ENCODE results near the gene PATJ. TPM values are rescaled to one million over a fixed set of nuclear protein-coding genes. Genes with fewer than 3 reads are reported as not detected.

PATJ gene
- polyA plus RNA-seq, 1 of the 3 experiments (the other 2 are of a cell fraction), result 3.0 TPM

DNA sequence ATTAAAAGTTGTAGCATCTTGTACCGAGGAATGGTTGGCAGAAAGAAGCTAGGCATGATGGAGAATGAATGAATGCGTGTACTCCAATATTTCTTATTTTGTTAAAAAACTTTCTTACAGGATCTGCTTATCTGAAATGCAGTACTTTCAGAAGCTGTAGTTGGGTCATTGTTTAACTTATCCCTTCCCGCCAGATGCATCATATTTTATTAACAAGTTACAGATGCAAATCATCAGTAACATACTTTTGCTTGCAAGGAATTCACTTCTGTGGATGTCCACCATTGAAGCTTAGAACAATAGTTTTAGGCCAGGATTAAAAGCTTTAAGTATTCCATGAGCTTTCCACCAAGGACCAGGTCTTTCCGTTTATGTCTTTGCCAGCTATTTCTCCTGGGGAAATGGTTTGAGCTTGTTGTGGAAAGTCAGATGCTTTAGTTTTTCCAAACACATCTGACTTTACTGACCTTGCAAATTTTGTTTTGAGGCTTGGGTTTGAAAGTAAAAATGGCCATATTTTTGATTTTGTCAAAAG lies 65.4 kb downstream of the PATJ start:
- Histone ChIP-seq H2AFZ (ENCODE audit: low read depth) (no peak overlapping the region), H3K9me3 (no peaks in the 10 kb centered on the region), H3K4me3 (ENCODE audit: low read depth in 2 of 2, low read length in 1 of 2) (no peak overlapping the region), H3K9me2 (peaks cover 4% of the 10 kb centered on the region; the same call in 1 of the 2 replicates), H3K27me3 (ENCODE audit: insufficient read depth) (no peaks in the 10 kb centered on the region), H3K79me2 (ENCODE audit: insufficient read depth) (no peaks in the 10 kb centered on the region), H3F3A (replicated peaks; ENCODE audit: insufficient read depth) (peaks cover 3% of the 10 kb centered on the region), H3K4me2 (no peak overlapping the region), H3K9ac (no peak overlapping the region), H3K27ac (ENCODE audit: low read depth in 2 of 2, low read length in 1 of 2) (no peak overlapping the region), H3K36me3 (replicated peaks in 1 of 2; ENCODE audit: control insufficient read depth in 1 of 2, insufficient read depth in 2 of 2, low read length in 1 of 2) (peaks cover 0 to 8% of the 10 kb centered on the region in 2 experiments), H3K4me1 (ENCODE audit: control insufficient read depth in 1 of 2, insufficient read depth in 2 of 2, low read depth in 1 of 2, low read length in 1 of 2) (no peaks in the 10 kb centered on the region; a peak in 1 of 4 replicates), H4K20me1 (ENCODE audit: insufficient read depth) (no peaks in the 10 kb centered on the region)
- no peak for DNase-seq
- TF ChIP-seq, protein P1, sequence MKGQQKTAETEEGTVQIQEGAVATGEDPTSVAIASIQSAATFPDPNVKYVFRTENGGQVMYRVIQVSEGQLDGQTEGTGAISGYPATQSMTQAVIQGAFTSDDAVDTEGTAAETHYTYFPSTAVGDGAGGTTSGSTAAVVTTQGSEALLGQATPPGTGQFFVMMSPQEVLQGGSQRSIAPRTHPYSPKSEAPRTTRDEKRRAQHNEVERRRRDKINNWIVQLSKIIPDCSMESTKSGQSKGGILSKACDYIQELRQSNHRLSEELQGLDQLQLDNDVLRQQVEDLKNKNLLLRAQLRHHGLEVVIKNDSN (IDR thresholded peaks at IDR 0.05; ENCODE audit: borderline replicate concordance, low read depth), result no peak
- TF ChIP-seq NRF1 (IDR thresholded peaks at IDR 0.05; ENCODE audit: low read depth, low read length) (no peak), MXI1 (IDR thresholded peaks at IDR 0.05; ENCODE audit: low read depth, low read length) (no peak), MEF2A (IDR thresholded peaks at IDR 0.05; ENCODE audit: borderline replicate concordance, low read depth) (no peak), RFX5 (IDR thresholded peaks at IDR 0.05; ENCODE audit: low read length) (no peak), FOXM1 (IDR thresholded peaks at IDR 0.05; ENCODE audit: low read depth) (no peak), CHD2 (IDR thresholded peaks at IDR 0.05; ENCODE audit: low read length, partially characterized antibody) (no peak), SMC3 (IDR thresholded peaks at IDR 0.05; ENCODE audit: low read depth, low read length) (no peak), FOXJ3 (CRISPR knock-in tag; IDR thresholded peaks at IDR 0.05) (no peak), FOSL2 (IDR thresholded peaks at IDR 0.05; ENCODE audit: borderline replicate concordance, low read depth) (no peak), GATA2 (CRISPR knock-in tag; IDR thresholded peaks at IDR 0.05) (no peak), RAD21 (IDR thresholded peaks at IDR 0.05; ENCODE audit: low read length) (no peak), POLR2AphosphoS5 (IDR thresholded peaks at IDR 0.05; ENCODE audit: low read depth, low read length) (no peak)
- TF ChIP-seq, protein P2, sequence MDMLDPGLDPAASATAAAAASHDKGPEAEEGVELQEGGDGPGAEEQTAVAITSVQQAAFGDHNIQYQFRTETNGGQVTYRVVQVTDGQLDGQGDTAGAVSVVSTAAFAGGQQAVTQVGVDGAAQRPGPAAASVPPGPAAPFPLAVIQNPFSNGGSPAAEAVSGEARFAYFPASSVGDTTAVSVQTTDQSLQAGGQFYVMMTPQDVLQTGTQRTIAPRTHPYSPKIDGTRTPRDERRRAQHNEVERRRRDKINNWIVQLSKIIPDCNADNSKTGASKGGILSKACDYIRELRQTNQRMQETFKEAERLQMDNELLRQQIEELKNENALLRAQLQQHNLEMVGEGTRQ (IDR thresholded peaks at IDR 0.05; ENCODE audit: borderline replicate concordance, low read depth, low read length), result no peak
- TF ChIP-seq, protein P3, sequence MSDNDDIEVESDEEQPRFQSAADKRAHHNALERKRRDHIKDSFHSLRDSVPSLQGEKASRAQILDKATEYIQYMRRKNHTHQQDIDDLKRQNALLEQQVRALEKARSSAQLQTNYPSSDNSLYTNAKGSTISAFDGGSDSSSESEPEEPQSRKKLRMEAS (IDR thresholded peaks at IDR 0.05; ENCODE audit: low read depth), result no peak
- 90% methylated on average over 4 of the region's 4 CpGs for WGBS (ENCODE audit: low lambda C conversion rate)
- ChIA-PET CTCF (interaction anchor here (0.5 kb wide), 1 partner anchor 1319 kb away, joined by 3 read pairs; no protein-coding TSS in a partner anchor), POLR2A (no interaction called here)

DNA sequence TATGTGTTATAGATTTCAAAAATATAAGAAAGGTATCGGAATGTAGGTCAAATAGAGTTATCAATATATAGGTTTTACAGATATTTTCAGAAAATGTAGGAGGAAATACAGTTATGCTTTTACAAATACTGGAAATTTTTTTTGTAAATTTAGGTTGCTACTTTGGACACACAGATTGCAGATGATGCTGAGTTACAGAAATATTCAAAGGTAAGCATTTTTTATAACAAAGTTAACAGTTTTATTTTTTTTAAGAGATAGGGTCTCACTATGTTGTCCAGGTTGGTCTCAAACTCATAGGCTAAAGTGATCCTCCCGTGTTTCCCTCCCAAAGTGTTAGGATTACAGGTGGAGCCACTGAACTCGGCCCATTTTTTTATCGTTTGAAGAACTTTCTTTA lies 66.0 kb downstream of the PATJ start:
- no peak for DNase-seq
- H3K27me3 ChIP-seq (ENCODE audit: insufficient read depth), result no peaks in the 10 kb centered on the region
- ChIA-PET POLR2A (no interaction called here), CTCF (no interaction called here)
- H3K4me3 ChIP-seq (ENCODE audit: low read depth in 2 of 2, low read length in 1 of 2), result no peak overlapping the region
- H3K36me3 ChIP-seq (replicated peaks in 1 of 2; ENCODE audit: control insufficient read depth in 1 of 2, insufficient read depth in 2 of 2, low read length in 1 of 2), result peaks cover 0 to 6% of the 10 kb centered on the region in 2 experiments
- no peak overlapping the region for H2AFZ ChIP-seq (ENCODE audit: low read depth)
- 94% methylated on average over 4 of the region's 4 CpGs for WGBS (ENCODE audit: low lambda C conversion rate)
- no peaks in the 10 kb centered on the region for H4K20me1 ChIP-seq (ENCODE audit: insufficient read depth)
- H3K79me2 ChIP-seq (ENCODE audit: insufficient read depth), result no peaks in the 10 kb centered on the region
- H3K9me3 ChIP-seq, result no peaks in the 10 kb centered on the region
- no peak overlapping the region for H3K27ac ChIP-seq (ENCODE audit: low read depth in 2 of 2, low read length in 1 of 2)
- H3F3A ChIP-seq (replicated peaks; ENCODE audit: insufficient read depth), result peaks cover 3% of the 10 kb centered on the region
- no peaks in the 10 kb centered on the region; a peak in 1 of 4 replicates for H3K4me1 ChIP-seq (ENCODE audit: control insufficient read depth in 1 of 2, insufficient read depth in 2 of 2, low read depth in 1 of 2, low read length in 1 of 2)
- H3K4me2 ChIP-seq, result no peak overlapping the region
- no peak overlapping the region for H3K9ac ChIP-seq
- peaks cover 3% of the 10 kb centered on the region; the same call in 1 of the 2 replicates for H3K9me2 ChIP-seq
- TF ChIP-seq, protein P4, sequence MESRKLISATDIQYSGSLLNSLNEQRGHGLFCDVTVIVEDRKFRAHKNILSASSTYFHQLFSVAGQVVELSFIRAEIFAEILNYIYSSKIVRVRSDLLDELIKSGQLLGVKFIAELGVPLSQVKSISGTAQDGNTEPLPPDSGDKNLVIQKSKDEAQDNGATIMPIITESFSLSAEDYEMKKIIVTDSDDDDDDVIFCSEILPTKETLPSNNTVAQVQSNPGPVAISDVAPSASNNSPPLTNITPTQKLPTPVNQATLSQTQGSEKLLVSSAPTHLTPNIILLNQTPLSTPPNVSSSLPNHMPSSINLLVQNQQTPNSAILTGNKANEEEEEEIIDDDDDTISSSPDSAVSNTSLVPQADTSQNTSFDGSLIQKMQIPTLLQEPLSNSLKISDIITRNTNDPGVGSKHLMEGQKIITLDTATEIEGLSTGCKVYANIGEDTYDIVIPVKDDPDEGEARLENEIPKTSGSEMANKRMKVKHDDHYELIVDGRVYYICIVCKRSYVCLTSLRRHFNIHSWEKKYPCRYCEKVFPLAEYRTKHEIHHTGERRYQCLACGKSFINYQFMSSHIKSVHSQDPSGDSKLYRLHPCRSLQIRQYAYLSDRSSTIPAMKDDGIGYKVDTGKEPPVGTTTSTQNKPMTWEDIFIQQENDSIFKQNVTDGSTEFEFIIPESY (IDR thresholded peaks at IDR 0.05; ENCODE audit: borderline replicate concordance, low read depth), result no peak
- no peak for TF ChIP-seq REST (IDR thresholded peaks at IDR 0.05; ENCODE audit: low read depth, low read length)
- TF ChIP-seq NFIC (IDR thresholded peaks at IDR 0.05; ENCODE audit: borderline replicate concordance), result no peak
- TF ChIP-seq FOXM1 (IDR thresholded peaks at IDR 0.05; ENCODE audit: low read depth), result no peak
- no peak for TF ChIP-seq GABPA (IDR thresholded peaks at IDR 0.05; ENCODE audit: low read depth)
- TF ChIP-seq SMC3 (IDR thresholded peaks at IDR 0.05; ENCODE audit: low read depth, low read length), result no peak
- no peak for TF ChIP-seq SIN3A (IDR thresholded peaks at IDR 0.05; ENCODE audit: borderline replicate concordance, low read depth, low read length)
- no peak for TF ChIP-seq RXRA (IDR thresholded peaks at IDR 0.05; ENCODE audit: borderline replicate concordance, low read depth)

Data from SK-N-SH (cell line).